Measurements from ENCODE around the gene VWA5B2. TPM values are rescaled to one million over a fixed set of nuclear protein-coding genes. Genes with fewer than 3 reads are reported as not detected.

Gene VWA5B2
- total RNA-seq, 1 experiment from 2014 or later = not detected

DNA sequence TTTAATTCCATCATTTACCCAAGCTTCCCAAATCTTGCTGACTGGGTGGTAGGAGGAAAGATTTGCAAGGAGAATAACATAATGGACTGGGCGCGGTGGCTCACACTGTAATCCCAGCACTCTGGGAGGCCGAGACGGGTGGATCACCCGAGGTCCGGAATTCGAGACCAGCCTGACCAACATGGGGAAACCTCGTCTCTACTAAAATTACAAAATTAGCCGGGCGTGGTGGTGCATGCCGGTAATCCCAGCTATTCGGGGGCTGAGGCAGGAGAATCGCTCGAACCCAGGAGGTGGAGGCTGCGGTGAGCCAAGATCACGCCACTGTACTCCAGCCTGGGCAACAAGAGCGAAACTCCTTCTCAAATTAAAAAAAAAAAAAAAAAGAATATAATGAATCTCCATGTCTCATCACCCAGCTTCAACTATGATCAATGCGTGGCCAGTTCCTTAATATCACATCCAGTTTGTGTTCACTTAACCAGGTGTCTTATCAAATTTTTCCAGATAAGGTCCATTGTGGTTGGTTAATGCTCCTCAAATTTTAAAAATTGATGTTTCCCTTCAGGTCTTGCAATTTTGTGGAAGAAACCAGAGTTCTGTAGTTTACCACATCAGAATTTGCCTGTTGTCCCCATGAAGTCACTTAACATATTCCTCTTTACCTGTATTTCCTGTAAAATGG, 44.7 kb upstream of the VWA5B2 start:
- peak overlapping the region; percentile 93 for H3K27ac Mint-ChIP-seq (ENCODE audit: low read depth, unreplicated experiment)
- H3K36me3 Mint-ChIP-seq (ENCODE audit: insufficient read depth, unreplicated experiment) = peaks cover 79% of the 10 kb centered on the region
- H3K27me3 Mint-ChIP-seq (ENCODE audit: insufficient read depth, unreplicated experiment) = no peaks in the 10 kb centered on the region
- H3K4me1 Mint-ChIP-seq (ENCODE audit: insufficient read depth, unreplicated experiment) = peaks cover 19% of the 10 kb centered on the region
- POLR2A ChIA-PET = interaction anchor here (0.7 to 2.3 kb wide), 5 partner anchors 8 to 38 kb away, joined by 3 to 26 read pairs (median 13); partner anchors contain the start of genes AP2M1 and DVL3
- no TSS peak for BruUV-seq (replicated peaks)
- CTCF ChIA-PET = interaction anchor here (0.6 kb wide), 1 partner anchor 359 kb away, joined by 4 read pairs; no protein-coding TSS in a partner anchor
- TF ChIP-seq, protein P1, sequence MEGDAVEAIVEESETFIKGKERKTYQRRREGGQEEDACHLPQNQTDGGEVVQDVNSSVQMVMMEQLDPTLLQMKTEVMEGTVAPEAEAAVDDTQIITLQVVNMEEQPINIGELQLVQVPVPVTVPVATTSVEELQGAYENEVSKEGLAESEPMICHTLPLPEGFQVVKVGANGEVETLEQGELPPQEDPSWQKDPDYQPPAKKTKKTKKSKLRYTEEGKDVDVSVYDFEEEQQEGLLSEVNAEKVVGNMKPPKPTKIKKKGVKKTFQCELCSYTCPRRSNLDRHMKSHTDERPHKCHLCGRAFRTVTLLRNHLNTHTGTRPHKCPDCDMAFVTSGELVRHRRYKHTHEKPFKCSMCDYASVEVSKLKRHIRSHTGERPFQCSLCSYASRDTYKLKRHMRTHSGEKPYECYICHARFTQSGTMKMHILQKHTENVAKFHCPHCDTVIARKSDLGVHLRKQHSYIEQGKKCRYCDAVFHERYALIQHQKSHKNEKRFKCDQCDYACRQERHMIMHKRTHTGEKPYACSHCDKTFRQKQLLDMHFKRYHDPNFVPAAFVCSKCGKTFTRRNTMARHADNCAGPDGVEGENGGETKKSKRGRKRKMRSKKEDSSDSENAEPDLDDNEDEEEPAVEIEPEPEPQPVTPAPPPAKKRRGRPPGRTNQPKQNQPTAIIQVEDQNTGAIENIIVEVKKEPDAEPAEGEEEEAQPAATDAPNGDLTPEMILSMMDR (IDR thresholded peaks at IDR 0.05; ENCODE audit: unreplicated experiment) = no peak
- intact Hi-C loops (cut with micrococcal nuclease) = loop anchor here (5.0 kb wide), 1 partner anchor 47 kb away; the partner anchor contains the start of gene EIF2B5
- H3K9me3 Mint-ChIP-seq (ENCODE audit: unreplicated experiment) = no peaks in the 10 kb centered on the region
- H3K4me3 Mint-ChIP-seq (ENCODE audit: unreplicated experiment) = peak overlapping the region; percentile 95
- no peak for DNase-seq (ENCODE audit: unreplicated experiment)

DNA sequence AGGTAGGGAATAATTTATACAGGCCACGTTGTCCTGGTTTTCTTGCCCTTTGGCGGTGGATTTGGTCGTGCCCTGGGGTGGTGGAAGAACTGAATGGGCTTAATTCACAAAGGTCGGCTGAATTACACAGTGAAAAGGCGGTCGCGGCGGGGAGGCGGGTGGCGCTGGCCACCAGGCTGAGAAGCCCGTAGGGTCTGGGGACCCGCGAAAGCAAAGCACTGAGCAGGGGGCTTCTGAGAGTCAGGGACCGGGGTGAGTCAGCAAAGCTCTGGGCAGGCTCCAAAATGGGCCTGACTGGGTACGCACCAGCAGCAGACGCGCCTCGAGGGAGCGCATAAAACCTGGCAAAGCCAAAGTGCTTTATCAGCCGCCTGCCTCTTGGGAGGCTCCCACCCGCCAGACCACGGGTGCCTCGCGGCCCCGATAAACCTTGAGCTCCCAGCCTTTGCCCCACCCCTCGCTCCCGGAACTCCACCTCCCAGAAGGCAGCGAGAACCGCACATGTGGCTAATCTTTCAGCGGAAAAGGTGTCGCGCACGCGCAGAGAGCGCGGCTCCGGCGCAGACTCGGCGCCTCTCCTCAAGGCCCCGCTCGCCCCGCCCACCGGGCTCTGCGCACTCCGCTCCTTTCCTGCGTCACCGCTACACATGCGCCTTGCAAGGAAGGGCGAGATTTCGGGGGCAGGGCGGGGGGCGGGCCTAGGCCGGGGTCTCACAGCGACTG, 43.8 kb upstream of the VWA5B2 start:
- peak; percentile 98 for DNase-seq (ENCODE audit: unreplicated experiment)
- H3K27me3 Mint-ChIP-seq (ENCODE audit: insufficient read depth, unreplicated experiment) = no peaks in the 10 kb centered on the region
- peaks cover 19% of the 10 kb centered on the region for H3K4me1 Mint-ChIP-seq (ENCODE audit: insufficient read depth, unreplicated experiment)
- H3K9me3 Mint-ChIP-seq (ENCODE audit: unreplicated experiment) = no peaks in the 10 kb centered on the region
- peak overlapping the region; percentile 95 for H3K4me3 Mint-ChIP-seq (ENCODE audit: unreplicated experiment)
- peaks cover 77% of the 10 kb centered on the region for H3K36me3 Mint-ChIP-seq (ENCODE audit: insufficient read depth, unreplicated experiment)
- ChIA-PET CTCF (no interaction called here), POLR2A (interaction anchor here (0.9 to 2.3 kb wide), 10 partner anchors 9 to 300 kb away, joined by 3 to 26 read pairs (median 9); partner anchors contain the start of genes ALG3, AP2M1, DVL3 and EEF1AKMT4)
- peak overlapping the region; percentile 93 for H3K27ac Mint-ChIP-seq (ENCODE audit: low read depth, unreplicated experiment)
- TF ChIP-seq, protein P1 (IDR thresholded peaks at IDR 0.05; ENCODE audit: unreplicated experiment) = no peak
- TSS peak; percentile 95 for BruUV-seq (replicated peaks)
- intact Hi-C loops (cut with micrococcal nuclease) = loop anchor here (1.0 to 5.0 kb wide), 3 partner anchors 48 to 290 kb away; partner anchors contain the start of genes EEF1AKMT4 and EIF2B5

DNA sequence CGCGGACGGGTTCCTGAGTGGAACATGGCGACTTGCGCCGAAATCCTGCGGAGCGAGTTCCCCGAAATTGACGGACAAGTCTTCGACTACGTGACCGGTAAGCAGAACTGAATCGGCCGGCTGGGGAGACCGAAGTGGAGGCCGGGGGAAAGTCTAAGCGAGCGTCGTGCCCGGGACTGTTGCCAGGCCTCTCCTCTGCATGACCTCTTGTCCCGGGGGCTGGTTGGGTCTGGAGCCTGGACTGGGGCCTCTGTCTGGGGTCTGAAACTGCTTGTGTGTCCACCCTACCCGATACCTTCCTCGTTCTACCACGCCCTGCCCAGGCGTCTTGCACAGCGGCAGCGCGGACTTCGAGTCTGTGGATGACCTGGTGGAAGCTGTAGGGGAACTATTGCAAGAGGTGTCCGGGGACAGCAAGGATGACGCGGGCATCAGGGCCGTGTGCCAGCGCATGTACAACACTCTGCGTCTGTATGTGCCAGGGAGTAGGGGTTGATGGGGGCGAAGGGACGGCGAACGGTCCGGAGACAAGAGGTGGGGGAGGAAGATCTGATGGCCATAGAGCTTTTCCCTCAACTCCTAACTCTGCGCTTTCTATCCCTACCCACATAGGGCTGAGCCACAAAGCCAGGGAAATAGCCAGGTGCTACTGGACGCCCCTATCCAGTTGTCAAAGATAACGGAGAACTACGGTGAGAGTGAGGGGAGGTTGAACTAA, 43.0 kb upstream of the VWA5B2 start, which contains the start of gene ABCF3:
TSS of gene ABCF3 (plus strand) at position 16 of the 718 bp plus-strand sequence. CDS start at position 25, 9 bp downstream.
- H3K27me3 Mint-ChIP-seq (ENCODE audit: insufficient read depth, unreplicated experiment) = no peaks in the 10 kb centered on the region
- no peak for DNase-seq (ENCODE audit: unreplicated experiment)
- TF ChIP-seq, protein P1 (IDR thresholded peaks at IDR 0.05; ENCODE audit: unreplicated experiment) = no peak
- TSS peak; percentile 20 for BruUV-seq (replicated peaks)
- ChIA-PET POLR2A (interaction anchor here (0.8 to 2.3 kb wide), 17 partner anchors 9 to 301 kb away, joined by 3 to 26 read pairs (median 6); partner anchors contain the start of genes ALG3, AP2M1, DVL3 and EEF1AKMT4), CTCF (interaction anchor here (0.9 to 1.2 kb wide), 2 partner anchors 56 to 63 kb away, joined by 4 to 5 read pairs; partner anchors contain the start of gene EEF1AKMT4)
- intact Hi-C loops (cut with micrococcal nuclease) = loop anchor here (1.0 to 5.0 kb wide), 3 partner anchors 49 to 291 kb away; partner anchors contain the start of genes EEF1AKMT4 and EIF2B5
- peak within 1 kb of the TSS; percentile 95 for H3K4me3 Mint-ChIP-seq (ENCODE audit: unreplicated experiment)
- peaks cover 19% of the 10 kb centered on the region for H3K4me1 Mint-ChIP-seq (ENCODE audit: insufficient read depth, unreplicated experiment)
- peak within 1 kb of the TSS; percentile 93 for H3K27ac Mint-ChIP-seq (ENCODE audit: low read depth, unreplicated experiment)
- H3K36me3 Mint-ChIP-seq (ENCODE audit: insufficient read depth, unreplicated experiment) = peaks cover 77% of the 10 kb centered on the region
- H3K9me3 Mint-ChIP-seq (ENCODE audit: unreplicated experiment) = no peaks in the 10 kb centered on the region

All from MCF 10A (cell line).